Measurements from ENCODE around the gene ADGRD2.

ADGRD2 gene

DNA sequence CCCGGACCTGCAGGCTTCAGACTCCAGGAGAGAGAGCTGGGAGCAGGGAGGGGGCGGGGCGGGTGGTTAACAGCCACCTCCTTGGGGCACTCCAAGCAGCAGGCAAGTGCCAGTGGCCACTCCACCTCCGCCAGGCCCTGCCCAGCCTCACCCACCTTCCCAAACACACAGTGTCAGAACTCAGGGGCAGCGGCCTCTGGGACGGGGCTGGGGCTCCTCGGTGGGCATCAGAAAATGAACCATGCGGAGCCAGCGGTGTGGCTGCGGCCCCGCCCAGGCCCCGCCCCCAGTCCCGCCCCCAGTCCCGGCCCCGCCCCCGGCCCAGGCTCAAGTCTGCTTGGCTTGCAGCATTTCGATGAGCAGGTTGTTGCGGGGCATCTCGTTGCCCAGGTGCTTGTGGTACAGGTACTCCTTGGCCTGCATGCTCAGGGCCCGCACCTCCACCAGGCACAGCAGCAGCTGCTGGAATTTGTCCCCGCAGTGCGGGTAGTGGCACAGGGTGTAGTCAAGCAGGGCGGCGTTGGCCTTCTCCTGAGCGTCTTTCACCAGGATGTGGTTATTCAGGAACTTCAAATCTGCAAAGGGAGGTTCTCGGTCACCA, 32.3 kb downstream of the ADGRD2 start:
- no peak for DNase-seq

DNA sequence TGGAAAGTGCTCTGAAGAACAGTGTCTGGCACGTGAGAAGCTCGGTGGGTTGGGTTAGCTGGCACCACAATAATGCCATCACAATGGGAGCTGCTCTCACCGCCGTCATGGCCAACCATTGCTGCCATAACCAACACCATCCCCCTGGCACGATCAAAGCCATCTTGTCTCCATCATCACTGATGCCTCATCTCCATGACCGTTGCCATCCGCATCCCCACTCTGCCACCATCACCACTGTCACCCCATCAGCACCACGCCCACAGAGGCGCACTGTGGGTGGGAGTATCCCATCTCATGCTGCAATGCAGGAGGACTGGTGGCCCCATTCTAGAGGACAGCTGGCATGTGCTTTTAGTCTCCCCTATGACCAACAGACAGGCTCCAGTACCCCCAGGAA, 33.2 kb downstream of the ADGRD2 start:
- no peak for DNase-seq

- DNase-seq, result no peak
Observed at GRCh38 chr9:124485201-124485600, 35.0 kb downstream of the ADGRD2 start.

GRCh38 chr9:124485936-124486335, 35.7 kb downstream of the ADGRD2 start:
- DNase-seq, result no peak

DNA sequence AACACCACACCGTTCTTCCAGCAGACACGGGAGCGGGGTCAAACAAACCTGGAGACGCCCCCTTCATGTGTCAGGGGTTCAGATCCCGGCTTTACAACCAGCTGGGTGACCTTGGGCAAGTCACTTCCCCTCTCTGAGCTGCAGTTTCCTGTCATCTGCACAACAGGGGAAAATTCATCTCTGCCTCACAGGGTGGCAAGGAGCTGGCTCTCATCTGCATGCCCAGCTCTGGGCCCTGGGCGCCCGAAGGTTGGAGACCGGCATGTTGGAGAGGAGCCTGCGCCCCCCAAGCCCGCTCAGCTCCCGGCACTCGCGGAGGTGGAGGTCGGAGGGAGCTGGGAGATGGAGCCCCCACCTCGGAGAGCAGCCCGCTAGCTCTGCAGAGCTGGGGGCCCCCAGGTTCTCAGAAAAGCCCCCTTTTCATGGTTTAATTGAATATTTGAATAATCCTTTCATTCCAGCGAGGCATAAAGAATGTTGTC, 36.6 kb downstream of the ADGRD2 start:
- no peak for DNase-seq

DNA sequence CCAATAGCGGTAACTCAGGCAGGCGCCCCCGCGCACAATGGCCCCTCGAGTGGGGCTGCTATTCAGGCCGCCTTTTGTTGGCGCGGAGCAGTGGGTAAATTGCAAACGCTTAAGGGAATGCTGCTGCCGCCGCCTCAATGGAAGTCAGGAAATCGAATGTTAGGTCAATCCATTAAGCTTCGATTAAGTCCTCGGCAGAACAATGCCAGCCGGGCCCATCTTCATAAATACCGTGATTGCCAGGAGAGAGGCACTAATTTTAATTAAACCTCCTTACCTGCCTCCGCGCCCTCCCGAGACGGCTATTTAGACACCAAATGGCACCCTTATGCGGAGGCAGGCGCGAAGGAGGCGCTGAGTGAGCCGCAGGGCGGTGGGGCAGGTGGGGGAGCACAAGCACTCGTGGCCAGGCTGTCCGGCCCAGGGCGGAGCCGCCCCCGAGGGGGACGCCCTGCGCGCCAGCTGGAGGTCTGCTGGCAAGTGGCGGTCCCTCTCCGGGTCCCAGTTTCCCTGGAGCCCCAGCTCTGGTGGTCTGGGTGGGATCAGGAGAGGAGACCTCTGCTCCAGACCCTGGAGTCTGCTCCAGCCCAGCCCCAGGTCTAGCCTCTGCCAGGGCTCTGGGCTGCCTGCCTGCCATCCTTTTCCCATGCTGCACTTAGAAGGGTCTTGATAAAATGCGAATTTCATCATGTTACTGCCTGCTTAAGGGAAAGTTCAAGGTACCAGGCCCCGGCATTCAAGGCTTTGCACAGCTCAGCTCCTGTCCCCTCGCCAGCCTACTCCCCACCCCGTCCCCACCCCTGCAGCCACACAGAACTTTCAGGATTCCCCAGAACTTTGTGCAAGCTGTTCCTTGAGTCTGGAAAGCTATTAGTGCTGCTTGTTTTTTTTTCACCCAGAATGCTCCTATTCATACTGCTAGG, 37.3 kb downstream of the ADGRD2 start:
- DNase-seq, result no peak

DNA sequence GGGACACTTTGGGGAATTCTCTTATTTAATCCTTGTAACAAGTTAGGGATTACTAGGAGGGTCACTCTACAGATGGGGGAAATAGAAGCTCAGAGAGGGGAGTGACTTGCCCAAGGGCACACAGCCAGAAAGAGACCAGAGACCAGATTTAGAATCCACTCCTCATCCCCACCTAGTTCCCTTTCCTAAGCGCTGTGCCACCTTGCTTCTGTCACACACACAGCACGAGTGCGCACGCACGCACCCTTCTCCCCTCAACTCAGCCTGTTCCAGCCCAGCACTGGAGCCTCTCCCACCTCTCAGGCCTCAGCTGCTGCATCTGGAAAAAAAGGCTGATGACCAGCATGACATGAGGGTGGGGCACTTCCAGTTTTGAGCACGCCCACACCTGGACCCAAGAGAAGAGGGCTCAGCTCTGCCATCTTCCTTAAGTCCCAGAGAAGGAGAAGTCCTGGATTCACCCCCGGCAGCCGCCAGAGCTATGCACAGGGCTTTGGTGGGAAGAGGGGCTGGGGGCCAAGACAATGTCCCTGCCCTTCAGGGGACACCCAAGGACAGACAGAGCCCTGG, 38.5 kb downstream of the ADGRD2 start:
- DNase-seq, result no peak

GRCh38 chr9:124489222-124489621, 39.0 kb downstream of the ADGRD2 start:
- no peak for DNase-seq

GRCh38 chr9:124490004-124490403, 39.8 kb downstream of the ADGRD2 start:
- no peak for DNase-seq

- no peak for DNase-seq
Observed at GRCh38 chr9:124491049-124491975, 41.1 kb downstream of the ADGRD2 start.

GRCh38 chr9:124492818-124493217, 42.6 kb downstream of the ADGRD2 start:
- no peak for DNase-seq

DNA sequence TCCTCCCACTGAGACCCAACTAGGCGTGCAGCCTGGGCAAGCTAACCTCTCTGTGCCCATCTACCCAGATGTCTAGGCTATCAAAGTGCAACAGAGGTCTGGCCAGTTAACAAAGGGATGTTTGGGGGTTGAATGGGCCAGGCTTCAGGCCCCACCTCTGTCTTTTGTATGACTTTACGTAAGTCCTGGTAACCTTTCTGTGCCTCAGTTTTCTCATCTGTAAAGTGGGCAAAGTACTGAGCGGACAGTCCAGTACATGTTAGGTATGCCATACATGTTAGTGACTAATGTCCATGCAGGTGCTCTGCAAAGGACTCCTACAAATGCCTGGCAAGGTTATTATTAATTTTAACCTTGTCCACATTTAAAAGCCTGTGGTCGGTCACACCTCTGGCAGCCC, 43.0 kb downstream of the ADGRD2 start:
- no peak for DNase-seq

- no peak for DNase-seq
Observed at GRCh38 chr9:124493794-124494479, 43.7 kb downstream of the ADGRD2 start.

GRCh38 chr9:124495126-124496074, 45.1 kb downstream of the ADGRD2 start:
- DNase-seq, result no peak

DNA sequence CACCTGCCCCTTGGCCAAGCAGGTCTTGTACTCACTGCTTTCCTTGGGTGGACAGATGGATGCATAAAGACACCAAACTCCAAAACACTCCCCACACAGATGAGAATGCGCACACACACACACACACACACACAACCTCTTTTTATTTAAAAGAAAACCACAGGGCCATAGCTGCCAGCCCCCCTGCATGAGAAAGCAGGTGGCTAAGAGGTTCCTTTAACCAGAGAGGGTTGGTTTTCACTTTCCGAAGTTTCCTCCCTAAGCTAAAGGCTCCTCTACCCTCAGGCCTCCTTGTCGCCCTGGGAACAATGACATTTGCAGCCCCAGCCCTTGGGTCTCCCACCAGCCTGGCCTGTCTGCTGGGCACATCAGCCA, 45.8 kb downstream of the ADGRD2 start:
- no peak for DNase-seq

DNA sequence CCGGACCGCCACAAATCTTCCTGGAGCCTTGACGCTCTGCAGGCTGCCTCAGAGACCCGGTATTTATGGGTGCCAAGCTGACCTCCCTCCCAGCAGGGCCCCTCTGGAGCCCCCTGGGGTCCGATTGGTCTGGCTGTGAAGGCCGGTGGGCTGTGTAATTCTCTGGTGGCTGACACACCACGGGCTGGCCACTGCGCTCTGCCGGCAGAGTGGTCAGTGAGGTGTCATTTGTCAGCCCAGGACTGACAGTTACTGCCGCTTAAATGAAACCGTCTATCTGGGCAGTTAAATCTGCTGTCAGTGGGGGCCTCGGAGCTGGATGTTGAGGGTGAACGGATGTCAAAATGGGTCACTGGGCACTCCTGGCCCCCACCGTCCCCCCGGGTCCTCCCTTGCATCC, 46.2 kb downstream of the ADGRD2 start:
- DNase-seq, result no peak

DNA sequence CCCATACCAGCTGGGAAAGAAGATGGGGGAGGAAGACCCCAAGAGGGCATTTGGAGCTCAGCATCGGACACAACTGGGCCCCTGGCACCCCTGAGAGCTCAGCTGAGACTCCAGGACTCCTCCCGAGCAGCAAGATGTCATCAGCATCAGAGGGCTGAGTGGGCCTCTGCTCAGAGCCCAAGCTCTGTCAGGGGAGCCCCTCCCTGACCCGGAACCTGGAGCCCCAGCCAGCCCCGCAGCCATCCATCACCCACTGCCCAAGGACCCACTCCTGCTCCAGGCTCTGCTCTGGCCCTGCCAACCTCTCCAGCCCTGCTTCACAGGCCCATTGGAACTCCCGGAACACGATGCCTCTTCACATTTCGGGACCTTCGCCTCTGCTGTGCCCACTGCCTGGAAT, 47.2 kb downstream of the ADGRD2 start:
- DNase-seq, result no peak

- DNase-seq, result no peak
Observed at GRCh38 chr9:124498040-124498439, 47.8 kb downstream of the ADGRD2 start.

DNA sequence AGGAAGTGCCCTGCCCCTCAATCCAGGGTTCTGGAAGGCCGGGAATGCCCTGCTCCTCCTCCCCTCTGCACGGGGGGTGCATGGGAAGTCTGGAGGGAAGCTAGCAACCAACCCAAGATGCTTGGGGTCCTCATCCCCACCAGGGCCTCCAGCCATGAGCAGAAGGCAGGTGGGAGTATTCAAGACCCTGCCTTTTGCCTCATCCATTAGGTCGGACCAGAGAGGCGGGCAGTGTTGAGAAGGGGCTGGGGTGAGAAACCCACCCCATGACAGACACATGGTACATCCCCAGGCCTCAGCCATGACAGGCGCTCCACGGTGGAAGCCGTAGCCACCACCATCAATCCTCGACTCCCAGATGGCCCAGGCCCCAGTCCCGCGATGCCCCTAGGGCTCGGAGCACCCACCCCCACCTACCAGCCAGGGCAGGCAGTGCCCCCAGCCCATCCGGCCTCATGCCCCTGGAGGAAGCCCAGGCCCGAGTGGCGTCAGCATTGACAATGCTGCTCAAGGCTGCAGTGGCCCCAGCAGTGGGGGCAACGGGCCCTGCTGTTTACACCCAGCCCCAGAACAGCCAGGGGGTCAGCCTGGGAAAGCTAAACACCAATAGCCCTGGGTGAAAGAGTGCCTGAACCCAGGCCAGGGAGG, 48.4 kb downstream of the ADGRD2 start:
- DNase-seq, result no peak

- no peak for DNase-seq
Observed at GRCh38 chr9:124499216-124499615, 49.0 kb downstream of the ADGRD2 start.

Measured in NCI-H226 (cell line).